GM23338 (cell line): ENCODE results near the gene FBXL17. TPM values are rescaled to one million over a fixed set of nuclear protein-coding genes. Genes with fewer than 3 reads are reported as not detected.

Experiments
- ATAC-seq: fragments of 200-7000 bp; cut with Tn5 transposase; 3 replicates; pipeline ENCODE4 v1.9.1; 2020
- DNase-seq: peaks from one replicate; pipeline ENCODE4 v3.0.0-alpha.2; 2015; ENCODE audit warnings: low spot score
- H2AFZ ChIP-seq: fragments of 200-600 bp; sonication (generic); 2 replicates; pipeline ENCODE4 v1.8.0; 2016; ENCODE audit warnings: antibody characterized with exemption, mild to moderate bottlenecking, moderate library complexity
- H3F3A ChIP-seq: fragments of 200-600 bp; sonication (generic); replicated peaks from 2 replicates; pipeline ENCODE4 v1.8.0; 2017; ENCODE audit warnings: antibody characterized with exemption, mixed run types, low read depth
- H3K27ac ChIP-seq: fragments of 200-600 bp; sonication (generic); 2 replicates; pipeline ENCODE4 v1.6.1; 2016; ENCODE audit warnings: low read depth
- H3K27me3 ChIP-seq: fragments of 200-600 bp; sonication (generic); 2 replicates; pipeline ENCODE4 v1.8.0; 2016; ENCODE audit warnings: mild to moderate bottlenecking, mixed run types, moderate library complexity; ENCODE audit not compliant: insufficient read depth
- H3K36me3 ChIP-seq: fragments of 200-600 bp; sonication (generic); 2 replicates; pipeline ENCODE4 v1.8.0; 2016; ENCODE audit warnings: mild to moderate bottlenecking; ENCODE audit not compliant: insufficient read depth
- H3K4me1 ChIP-seq: fragments of 200-600 bp; sonication (generic); 2 replicates; pipeline ENCODE4 v1.8.0; 2016; ENCODE audit warnings: mild to moderate bottlenecking, moderate library complexity; ENCODE audit not compliant: insufficient read depth
- H3K4me2 ChIP-seq: fragments of 200-600 bp; sonication (generic); 2 replicates; pipeline ENCODE4 v1.7.1; 2017; ENCODE audit warnings: mixed run types
- H3K4me3 ChIP-seq: fragments of 200-600 bp; sonication (generic); 2 replicates; pipeline ENCODE4 v1.6.1; 2016; ENCODE audit warnings: mixed run types
- H3K79me2 ChIP-seq: fragments of 200-600 bp; sonication (generic); replicated peaks from 2 replicates; pipeline ENCODE4 v1.8.0; 2017; ENCODE audit warnings: mild to moderate bottlenecking; ENCODE audit not compliant: insufficient read depth
- H3K9me2 ChIP-seq: fragments of 200-600 bp; sonication (generic); 2 replicates; pipeline ENCODE4 v1.8.0; 2017; ENCODE audit not compliant: insufficient read depth
- H4K20me1 ChIP-seq: fragments of 200-600 bp; sonication (generic); replicated peaks from 2 replicates; pipeline ENCODE4 v1.8.0; 2017; ENCODE audit warnings: mild to moderate bottlenecking; ENCODE audit not compliant: insufficient read depth
- H3K27ac Mint-ChIP-seq: 2 replicates; pipeline ENCODE4 v1.8.0; 2020; ENCODE audit warnings: inconsistent platforms, mild to moderate bottlenecking, moderate library complexity, mixed read lengths
- H3K27me3 Mint-ChIP-seq: 3 replicates; pipeline ENCODE4 v1.8.0; 2022; ENCODE audit warnings: low read depth, mild to moderate bottlenecking, moderate library complexity, mixed read lengths, inconsistent platforms; ENCODE audit not compliant: insufficient read depth, poor library complexity
- H3K36me3 Mint-ChIP-seq: 3 replicates; pipeline ENCODE4 v1.8.0; 2021; ENCODE audit warnings: low read depth, mild to moderate bottlenecking, inconsistent platforms, moderate library complexity, mixed read lengths
- H3K4me1 Mint-ChIP-seq: 3 replicates; pipeline ENCODE4 v1.8.0; 2020; ENCODE audit warnings: mild to moderate bottlenecking, inconsistent platforms, mixed read lengths
- H3K4me3 Mint-ChIP-seq: 3 replicates; pipeline ENCODE4 v1.8.0; 2021; ENCODE audit warnings: moderate library complexity, mild to moderate bottlenecking, inconsistent platforms, mixed read lengths
- H3K9me3 Mint-ChIP-seq: 3 replicates; pipeline ENCODE4 v1.8.0; 2020; ENCODE audit warnings: moderate library complexity, mild to moderate bottlenecking, inconsistent platforms, mixed read lengths
- CREB1 ChIP-seq: fragments of 250-450 bp; sonication (Bioruptor Pico); IDR thresholded peaks from 2 replicates; pipeline ENCODE4 v1.5.0; 2020; ENCODE audit warnings: low read depth, mild to moderate bottlenecking, moderate library complexity
- CTCF ChIP-seq, 2 experiments: fragments of 200-600 bp in 1 of 2; sonication (generic) in 1 of 2; conservative IDR thresholded peaks; 2 replicates each; pipeline versions ENCODE4 v1.5.1 to v1.6.1; 2016 to 2017; ENCODE audit warnings: antibody characterized with exemption in 2 of 2, low read depth in 2 of 2, mild to moderate bottlenecking in 2 of 2, moderate library complexity in 1 of 2
- ETS1 ChIP-seq: IDR thresholded peaks from 2 replicates; pipeline ENCODE4 v1.6.1; 2016; ENCODE audit warnings: antibody characterized with exemption
- EZH2 ChIP-seq: fragments of 200-600 bp; sonication (generic); IDR thresholded peaks from one replicate; pipeline ENCODE4 v1.8.0; 2017; ENCODE audit warnings: antibody characterized with exemption, mild to moderate bottlenecking, low read depth; ENCODE audit not compliant: unreplicated experiment
- EZH2phosphoT487 ChIP-seq: fragments of 200-600 bp; sonication (generic); IDR thresholded peaks from one replicate; pipeline ENCODE4 v1.8.1; 2018; ENCODE audit warnings: antibody characterized with exemption; ENCODE audit not compliant: unreplicated experiment
- JUNB ChIP-seq: IDR thresholded peaks from one replicate; pipeline ENCODE4 v1.6.1; 2016; ENCODE audit warnings: antibody characterized with exemption; ENCODE audit not compliant: unreplicated experiment
- POLR2AphosphoS5 ChIP-seq: IDR thresholded peaks from 2 replicates; pipeline ENCODE4 v1.6.1; 2016; ENCODE audit warnings: antibody characterized with exemption, low read depth
- STAT1 ChIP-seq: IDR thresholded peaks from one replicate; pipeline ENCODE4 v1.6.1; 2016; ENCODE audit warnings: antibody characterized with exemption; ENCODE audit not compliant: unreplicated experiment
- ZNF114 ChIP-seq: fragments of 250-450 bp; sonication (Bioruptor Pico); IDR thresholded peaks from 2 replicates; pipeline ENCODE4 v1.5.0; 2020; ENCODE audit warnings: mild to moderate bottlenecking, moderate library complexity
- ZNF331 ChIP-seq: fragments of 250-450 bp; sonication (Bioruptor Pico); IDR thresholded peaks from 2 replicates; pipeline ENCODE4 v1.5.0; 2020; ENCODE audit warnings: low read depth, mild to moderate bottlenecking, moderate library complexity
- ZNF462 ChIP-seq: fragments of 250-450 bp; sonication (Bioruptor Pico); IDR thresholded peaks from 2 replicates; pipeline ENCODE4 v1.5.0; 2020; ENCODE audit warnings: mild to moderate bottlenecking, moderate library complexity
- polyA plus RNA-seq: library from polyadenylated mRNA; unstranded; fragments of >200 nt; fragmentation: Nextera tagmentation; extraction: Ambion mirVana; gene quantifications from 2 replicates; pipeline ENCODE4 v1.2.1, GENCODE V29; 2016
- total RNA-seq: library from RNA; depleted of rRNA; stranded (reverse); fragments of >200 nt; shearing (Covaris generic); gene quantifications from 2 replicates; pipeline ENCODE4 v1.2.3, GENCODE V29; 2014

The FBXL17 gene
- total and polyA plus RNA-seq, 2 experiments from 2014 or later = 2.0 to 2.7 TPM

GRCh38 chr5:107952450-107952849 is 429.4 kb downstream of the FBXL17 start (continued):
- TF ChIP-seq EZH2phosphoT487 (no peak), ETS1 (no peak)

GRCh38 chr5:107951309-107951708 is 430.6 kb downstream of the FBXL17 start:
- no peaks in the 10 kb centered on the region for H3K36me3 ChIP-seq
- Mint-ChIP-seq H3K4me3 (no peak overlapping the region), H3K27ac (no peak overlapping the region), H3K36me3 (no peaks in the 10 kb centered on the region), H3K4me1 (peaks cover 3% of the 10 kb centered on the region; the same call in 2 of the 3 replicates), H3K9me3 (no peaks in the 10 kb centered on the region), H3K27me3 (peaks cover 2% of the 10 kb centered on the region)
- no peak overlapping the region for H3K4me2 ChIP-seq
- no peak overlapping the region for H3K27ac ChIP-seq
- no peaks in the 10 kb centered on the region for H3K79me2 ChIP-seq
- H3K27me3 ChIP-seq = no peaks in the 10 kb centered on the region
- H4K20me1 ChIP-seq = no peaks in the 10 kb centered on the region
- 0 out of 2 replicates have a peak, but pooled peaks cover 3% of the 10 kb centered on the region for H3K4me1 ChIP-seq
- no peaks in the 10 kb centered on the region; the same call in 1 of the 2 replicates for H3K9me2 ChIP-seq
- ATAC-seq (no peak; the same call in 2 of the 3 replicates), DNase-seq (no peak)
- no peak overlapping the region for H3K4me3 ChIP-seq
- no peaks in the 10 kb centered on the region for H3F3A ChIP-seq
- no peak overlapping the region for H2AFZ ChIP-seq
- no peak for TF ChIP-seq EZH2
- TF ChIP-seq CTCF (conservative IDR thresholded peaks at IDR 0.05; ENCODE audit: low read depth in 2 of 2) = no peak
- no peak for TF ChIP-seq ETS1
- TF ChIP-seq EZH2phosphoT487 = no peak
- TF ChIP-seq ZNF331 (CRISPR knock-in tag) = no peak
- TF ChIP-seq STAT1 = no peak
- no peak for TF ChIP-seq ZNF462 (CRISPR knock-in tag)
- TF ChIP-seq JUNB = no peak
- no peak for TF ChIP-seq CREB1 (CRISPR knock-in tag)
- TF ChIP-seq POLR2AphosphoS5 = no peak
- TF ChIP-seq ZNF114 (CRISPR knock-in tag) = no peak
